H4 (cell line): ENCODE measurements around the gene SHISA7. TPM values are rescaled to one million over a fixed set of nuclear protein-coding genes. Genes with fewer than 3 reads are reported as not detected.
"Not testable (repeated sequence)": the region's sequence is repeated elsewhere in the genome, so short reads cannot be mapped to it uniquely, and the experiment has no call there.

Source experiments
- DNase-seq: peaks from one replicate; pipeline ENCODE4 v3.0.0-alpha.2; 2015; ENCODE audit warnings: low spot score
- total RNA-seq: library from RNA; depleted of rRNA; stranded (reverse); fragments of >200 nt; shearing (Covaris generic); gene quantifications from 2 replicates; pipeline ENCODE4 v1.2.3, GENCODE V29; 2014

SHISA7 gene
- total RNA-seq, 1 experiment from 2014 or later, result not detected

GRCh38 chr19:55419103-55419502 lies 24.0 kb downstream of the SHISA7 start:
- no peak for DNase-seq

- peak; percentile 89 for DNase-seq
Observed at GRCh38 chr19:55418185-55418584, 24.9 kb downstream of the SHISA7 start.

- DNase-seq, result no peak
Observed at GRCh38 chr19:55410168-55410567, 32.9 kb downstream of the SHISA7 start.

- DNase-seq, result not testable (repeated sequence)
Observed at GRCh38 chr19:55409179-55409578, 33.9 kb downstream of the SHISA7 start.

- DNase-seq, result no peak
Observed at GRCh38 chr19:55408533-55408872, 34.6 kb downstream of the SHISA7 start.

- DNase-seq, result peak; percentile 100
Observed at GRCh38 chr19:55407800-55408532, 35.1 kb downstream of the SHISA7 start.

- DNase-seq, result not testable (repeated sequence)
Observed at GRCh38 chr19:55407550-55407799, 35.6 kb downstream of the SHISA7 start, which contains the start of gene UBE2S. Gene UBE2S (minus strand): TSS chr19:55407788. CDS start chr19:55407589, 199 bp downstream.

- no peak for DNase-seq
Observed at GRCh38 chr19:55406826-55407549, 36.1 kb downstream of the SHISA7 start.

- no peak for DNase-seq
Observed at GRCh38 chr19:55406091-55406825, 36.8 kb downstream of the SHISA7 start.

- no peak for DNase-seq
Observed at GRCh38 chr19:55405638-55406037, 37.5 kb downstream of the SHISA7 start.

GRCh38 chr19:55402509-55402908 lies 40.6 kb downstream of the SHISA7 start:
- no peak for DNase-seq

GRCh38 chr19:55401390-55401789 lies 41.7 kb downstream of the SHISA7 start:
- not testable (repeated sequence) for DNase-seq

- no peak for DNase-seq
Observed at GRCh38 chr19:55400281-55401087, 42.6 kb downstream of the SHISA7 start.

GRCh38 chr19:55398200-55398925 lies 44.7 kb downstream of the SHISA7 start:
- DNase-seq, result no peak

GRCh38 chr19:55392820-55393761 lies 50.0 kb downstream of the SHISA7 start:
- DNase-seq, result no peak

GRCh38 chr19:55391702-55392615 lies 51.1 kb downstream of the SHISA7 start:
- DNase-seq, result no peak

GRCh38 chr19:55391191-55391670 lies 51.9 kb downstream of the SHISA7 start:
- no peak for DNase-seq

GRCh38 chr19:55390461-55390880 lies 52.6 kb downstream of the SHISA7 start:
- no peak for DNase-seq
